ENCODE results near the gene TCERG1L. TPM values are rescaled to one million over a fixed set of nuclear protein-coding genes. Genes with fewer than 3 reads are reported as not detected.

The TCERG1L gene
- polyA plus RNA-seq, 1 donor from 2014 or later, result 0.53 TPM

- H3K9me3 ChIP-seq (ENCODE audit: low read length), result no peaks in the 10 kb centered on the region
- H3K36me3 ChIP-seq (ENCODE audit: insufficient read depth, low read length), result no peaks in the 10 kb centered on the region
- H3F3A ChIP-seq (ENCODE audit: insufficient read depth, low read length, poor library complexity, severe bottlenecking), result no peaks in the 10 kb centered on the region
- H3K4me3 ChIP-seq (ENCODE audit: low read length), result no peak overlapping the region
- no peak overlapping the region for H3K27ac ChIP-seq (ENCODE audit: low read length)
- no peaks in the 10 kb centered on the region for H3K27me3 ChIP-seq (ENCODE audit: insufficient read depth, low read depth, low read length)
- no peak overlapping the region for H3K4me2 ChIP-seq (ENCODE audit: low read length)
- TF ChIP-seq MXI1 (conservative IDR thresholded peaks at IDR 0.05; ENCODE audit: poor library complexity, severe bottlenecking), result no peak
- TF ChIP-seq POLR2AphosphoS5 (IDR thresholded peaks at IDR 0.05), result no peak
- no peak for TF ChIP-seq EP300 (conservative IDR thresholded peaks at IDR 0.05; ENCODE audit: poor library complexity, severe bottlenecking)
- TF ChIP-seq SMC3 (conservative IDR thresholded peaks at IDR 0.05; ENCODE audit: poor library complexity), result no peak
- TF ChIP-seq EZH2 (IDR thresholded peaks at IDR 0.05; ENCODE audit: borderline replicate concordance, insufficient read depth, low read length, poor library complexity, severe bottlenecking), result no peak
- TF ChIP-seq REST (IDR thresholded peaks at IDR 0.05; ENCODE audit: borderline replicate concordance), result no peak
- H2AFZ ChIP-seq (ENCODE audit: low read depth, low read length), result no peak overlapping the region
- no peaks in the 10 kb centered on the region for H4K20me1 ChIP-seq (ENCODE audit: insufficient read depth)
- no peaks in the 10 kb centered on the region for H3K79me2 ChIP-seq (replicated peaks; ENCODE audit: insufficient read depth, low read length)
- no peaks in the 10 kb centered on the region for H3K9me2 ChIP-seq (ENCODE audit: insufficient read depth, low read length)
- no peak overlapping the region for H3K9ac ChIP-seq (ENCODE audit: low read length)
Observed at GRCh38 chr10:131239926-131240325, 71.6 kb downstream of the TCERG1L start.

GRCh38 chr10:131239450-131239849 is 72.1 kb downstream of the TCERG1L start:
- no peak overlapping the region for H2AFZ ChIP-seq (ENCODE audit: low read depth, low read length)
- H4K20me1 ChIP-seq (ENCODE audit: insufficient read depth), result no peaks in the 10 kb centered on the region
- H3K79me2 ChIP-seq (replicated peaks; ENCODE audit: insufficient read depth, low read length), result no peaks in the 10 kb centered on the region
- H3K9me3 ChIP-seq (ENCODE audit: low read length), result no peaks in the 10 kb centered on the region
- no peak overlapping the region for H3K9ac ChIP-seq (ENCODE audit: low read length)
- H3K27ac ChIP-seq (ENCODE audit: low read length), result no peak overlapping the region
- H3K36me3 ChIP-seq (ENCODE audit: insufficient read depth, low read length), result no peaks in the 10 kb centered on the region
- TF ChIP-seq RAD21 (conservative IDR thresholded peaks at IDR 0.05), result no peak
- no peak for TF ChIP-seq POLR2AphosphoS5 (IDR thresholded peaks at IDR 0.05)
- no peak for TF ChIP-seq CTCF (IDR thresholded peaks at IDR 0.05; ENCODE audit: poor library complexity, severe bottlenecking)
- TF ChIP-seq SMC3 (conservative IDR thresholded peaks at IDR 0.05; ENCODE audit: poor library complexity), result no peak
- H3K4me3 ChIP-seq (ENCODE audit: low read length), result no peak overlapping the region
- H3K4me2 ChIP-seq (ENCODE audit: low read length), result no peak overlapping the region
- H3K27me3 ChIP-seq (ENCODE audit: insufficient read depth, low read depth, low read length), result no peaks in the 10 kb centered on the region
- no peaks in the 10 kb centered on the region for H3F3A ChIP-seq (ENCODE audit: insufficient read depth, low read length, poor library complexity, severe bottlenecking)
- H3K9me2 ChIP-seq (ENCODE audit: insufficient read depth, low read length), result no peaks in the 10 kb centered on the region

GRCh38 chr10:131238669-131239280 is 72.7 kb downstream of the TCERG1L start:
- H3K36me3 ChIP-seq (ENCODE audit: insufficient read depth, low read length), result no peaks in the 10 kb centered on the region
- no peak overlapping the region for H2AFZ ChIP-seq (ENCODE audit: low read depth, low read length)
- H3K4me3 ChIP-seq (ENCODE audit: low read length), result no peak overlapping the region
- no peaks in the 10 kb centered on the region for H3K9me2 ChIP-seq (ENCODE audit: insufficient read depth, low read length)
- no peaks in the 10 kb centered on the region for H3F3A ChIP-seq (ENCODE audit: insufficient read depth, low read length, poor library complexity, severe bottlenecking)
- TF ChIP-seq CTCF (IDR thresholded peaks at IDR 0.05; ENCODE audit: poor library complexity, severe bottlenecking) (no peak), TAF1 (IDR thresholded peaks at IDR 0.05; ENCODE audit: low read depth) (no peak), SMC3 (conservative IDR thresholded peaks at IDR 0.05; ENCODE audit: poor library complexity) (no peak), POLR2AphosphoS5 (IDR thresholded peaks at IDR 0.05) (no peak), EZH2 (IDR thresholded peaks at IDR 0.05; ENCODE audit: borderline replicate concordance, insufficient read depth, low read length, poor library complexity, severe bottlenecking) (no peak), MXI1 (conservative IDR thresholded peaks at IDR 0.05; ENCODE audit: poor library complexity, severe bottlenecking) (no peak), REST (IDR thresholded peaks at IDR 0.05; ENCODE audit: borderline replicate concordance) (no peak), RAD21 (conservative IDR thresholded peaks at IDR 0.05) (no peak), EP300 (conservative IDR thresholded peaks at IDR 0.05; ENCODE audit: poor library complexity, severe bottlenecking) (no peak)
- H3K9ac ChIP-seq (ENCODE audit: low read length), result no peak overlapping the region
- H3K9me3 ChIP-seq (ENCODE audit: low read length), result no peaks in the 10 kb centered on the region
- no peaks in the 10 kb centered on the region for H3K79me2 ChIP-seq (replicated peaks; ENCODE audit: insufficient read depth, low read length)
- H3K27me3 ChIP-seq (ENCODE audit: insufficient read depth, low read depth, low read length), result no peaks in the 10 kb centered on the region
- no peak overlapping the region for H3K4me2 ChIP-seq (ENCODE audit: low read length)
- no peak overlapping the region for H3K27ac ChIP-seq (ENCODE audit: low read length)
- no peaks in the 10 kb centered on the region for H4K20me1 ChIP-seq (ENCODE audit: insufficient read depth)
